Lower lobe of right lung (tissue), 2 donors: Measurements from ENCODE around the gene SMIM35. TPM values are rescaled to one million over a fixed set of nuclear protein-coding genes. Genes with fewer than 3 reads are reported as not detected.
A peak's percentile ranks its signal among the peaks of the same experiment; 100 is the strongest.

Source experiments
- ATAC-seq, 2 donors: fragments of 200-7000 bp; cut with Tn5 transposase; one replicate each; pipeline ENCODE4 v1.9.1; 2020 to 2022; ENCODE audit warnings: mild to moderate bottlenecking in 2 of 2, moderate library complexity in 2 of 2
- DNase-seq: peaks from one replicate; pipeline ENCODE4 v3.0.0-alpha.2; 2020
- H3K27ac ChIP-seq: fragments of 200-600 bp; one replicate; pipeline ENCODE4 v1.8.0; 2022
- H3K27me3 ChIP-seq: fragments of 200-600 bp; one replicate; pipeline ENCODE4 v1.8.0; 2022; ENCODE audit warnings: low read depth
- H3K36me3 ChIP-seq: fragments of 200-600 bp; one replicate; pipeline ENCODE4 v1.8.0; 2022; ENCODE audit warnings: mild to moderate bottlenecking
- H3K4me1 ChIP-seq: fragments of 200-600 bp; one replicate; pipeline ENCODE4 v1.8.0; 2022
- H3K4me3 ChIP-seq: fragments of 200-600 bp; one replicate; pipeline ENCODE4 v1.8.0; 2022; ENCODE audit warnings: mild to moderate bottlenecking
- H3K9me3 ChIP-seq: fragments of 200-600 bp; one replicate; pipeline ENCODE4 v1.8.0; 2022
- intact Hi-C: fragments of 100-400 bp; cut with DNase I; formaldehyde crosslinking; loops from one replicate; pipeline ENCODE4 v1.11.0; 2022
- total RNA-seq: library from RNA; stranded (reverse); fragmentation: NEBNext Ultra II Directional; extraction: Animal tissue kit (Norgen Biotek cat#: 25700); gene quantifications from one replicate; pipeline ENCODE4 v1.2.1, GENCODE V29; 2021
- TF ChIP-seq, protein P1 (sequence below): fragments of 200-600 bp; IDR thresholded peaks from one replicate; pipeline ENCODE4 v1.8.0; 2022; ENCODE audit warnings: antibody characterized with exemption, mild to moderate bottlenecking
- donor health status: DM: no; HTN: yes; CAD: no; lungs with severe emphysema.

SMIM35 gene
- total RNA-seq, 1 donor from 2014 or later: not detected

DNA sequence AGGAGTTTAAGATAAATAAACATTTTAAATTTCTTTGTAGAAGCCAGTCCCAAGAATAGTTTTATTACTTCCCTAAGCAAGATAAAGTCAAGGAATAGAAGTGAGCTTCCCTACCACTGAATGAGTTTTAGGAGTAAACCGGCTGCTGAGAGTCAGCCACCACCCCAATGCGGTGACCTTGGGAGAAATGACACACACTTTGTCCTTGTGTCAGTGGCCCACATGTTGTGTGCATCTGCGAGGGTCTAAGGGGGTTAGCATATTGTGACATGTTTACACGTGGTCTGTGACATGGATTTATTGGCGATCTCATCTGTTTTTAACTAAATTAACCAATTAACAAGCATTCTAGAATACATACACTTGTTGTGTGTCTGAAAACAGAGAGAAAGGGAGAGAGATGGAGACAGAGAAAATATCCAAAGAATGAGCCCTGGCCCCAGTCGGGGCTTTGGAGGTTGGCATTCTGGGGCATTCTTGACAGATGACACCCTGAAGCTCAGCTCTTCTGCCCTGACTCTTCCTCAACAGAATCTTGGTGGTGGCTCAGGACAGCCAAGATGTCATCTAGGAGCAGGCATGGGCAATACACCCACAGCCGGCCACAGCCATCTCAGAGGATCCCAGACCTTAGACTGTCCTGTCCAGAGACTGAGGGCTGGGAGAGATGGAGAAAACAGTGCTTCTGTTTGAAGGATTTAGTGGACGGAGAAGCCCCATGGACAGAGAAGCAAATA is 39.6 kb downstream of the SMIM35 start:
- DNase-seq: no peak
- TF ChIP-seq, protein P1, sequence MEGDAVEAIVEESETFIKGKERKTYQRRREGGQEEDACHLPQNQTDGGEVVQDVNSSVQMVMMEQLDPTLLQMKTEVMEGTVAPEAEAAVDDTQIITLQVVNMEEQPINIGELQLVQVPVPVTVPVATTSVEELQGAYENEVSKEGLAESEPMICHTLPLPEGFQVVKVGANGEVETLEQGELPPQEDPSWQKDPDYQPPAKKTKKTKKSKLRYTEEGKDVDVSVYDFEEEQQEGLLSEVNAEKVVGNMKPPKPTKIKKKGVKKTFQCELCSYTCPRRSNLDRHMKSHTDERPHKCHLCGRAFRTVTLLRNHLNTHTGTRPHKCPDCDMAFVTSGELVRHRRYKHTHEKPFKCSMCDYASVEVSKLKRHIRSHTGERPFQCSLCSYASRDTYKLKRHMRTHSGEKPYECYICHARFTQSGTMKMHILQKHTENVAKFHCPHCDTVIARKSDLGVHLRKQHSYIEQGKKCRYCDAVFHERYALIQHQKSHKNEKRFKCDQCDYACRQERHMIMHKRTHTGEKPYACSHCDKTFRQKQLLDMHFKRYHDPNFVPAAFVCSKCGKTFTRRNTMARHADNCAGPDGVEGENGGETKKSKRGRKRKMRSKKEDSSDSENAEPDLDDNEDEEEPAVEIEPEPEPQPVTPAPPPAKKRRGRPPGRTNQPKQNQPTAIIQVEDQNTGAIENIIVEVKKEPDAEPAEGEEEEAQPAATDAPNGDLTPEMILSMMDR: no peak
- no peaks in the 10 kb centered on the region for H3K36me3 ChIP-seq
- intact Hi-C loops: no loop called here
- no peak overlapping the region for H3K27ac ChIP-seq
- H3K4me3 ChIP-seq: no peak overlapping the region
- no peaks in the 10 kb centered on the region for H3K27me3 ChIP-seq
- no peak for ATAC-seq
- no peaks in the 10 kb centered on the region for H3K9me3 ChIP-seq
- H3K4me1 ChIP-seq: no peaks in the 10 kb centered on the region

DNA sequence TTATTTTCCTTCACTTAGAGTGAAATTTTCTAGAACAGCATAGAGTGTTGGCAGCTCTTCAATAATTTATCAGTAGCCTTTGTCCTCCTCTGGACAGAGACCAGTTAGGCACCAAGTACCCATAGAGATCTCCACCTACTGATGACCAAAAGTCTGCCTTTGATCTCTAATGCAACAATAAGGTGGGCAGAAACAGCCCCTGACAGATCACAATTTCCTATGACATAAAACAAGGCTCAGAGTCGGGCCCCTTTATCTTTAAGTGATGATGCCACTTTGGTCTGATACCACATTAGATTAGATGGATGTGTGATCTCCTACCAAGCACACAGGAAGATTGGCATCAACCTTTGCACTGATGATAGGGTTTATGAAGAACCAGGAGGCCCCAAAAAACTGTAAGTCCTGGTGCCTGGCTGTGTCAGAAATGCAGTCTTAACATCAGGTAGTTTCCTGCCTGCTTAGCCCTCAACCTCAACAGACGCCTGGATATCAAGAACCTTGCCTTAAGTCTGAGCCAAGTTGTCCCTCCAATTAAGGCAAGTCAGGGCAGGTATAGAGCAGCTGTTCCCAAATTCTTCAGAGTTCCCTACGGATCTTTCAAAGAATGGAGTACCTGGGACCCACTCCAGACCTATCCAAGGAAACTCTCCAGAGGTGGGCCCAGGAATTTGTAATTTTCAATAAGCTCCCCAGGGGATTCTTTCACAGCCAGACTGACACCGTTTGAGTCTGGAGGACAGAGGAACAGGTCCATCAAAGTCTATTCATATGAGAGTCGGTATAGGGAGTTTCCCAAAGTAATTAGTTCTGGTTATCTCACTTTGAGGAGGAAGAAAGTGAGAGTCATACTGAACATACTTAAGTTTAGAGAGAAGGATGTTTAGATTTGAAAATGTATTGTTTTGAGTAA is 40.5 kb downstream of the SMIM35 start:
- Histone ChIP-seq H3K9me3 (no peaks in the 10 kb centered on the region), H3K4me3 (no peak overlapping the region), H3K27ac (no peak overlapping the region), H3K27me3 (no peaks in the 10 kb centered on the region), H3K4me1 (no peaks in the 10 kb centered on the region), H3K36me3 (no peaks in the 10 kb centered on the region)
- ATAC-seq: peak in 1 of 2 donors; percentile 20
- intact Hi-C loops: no loop called here
- no peak for DNase-seq
- TF ChIP-seq, protein P1: no peak

DNA sequence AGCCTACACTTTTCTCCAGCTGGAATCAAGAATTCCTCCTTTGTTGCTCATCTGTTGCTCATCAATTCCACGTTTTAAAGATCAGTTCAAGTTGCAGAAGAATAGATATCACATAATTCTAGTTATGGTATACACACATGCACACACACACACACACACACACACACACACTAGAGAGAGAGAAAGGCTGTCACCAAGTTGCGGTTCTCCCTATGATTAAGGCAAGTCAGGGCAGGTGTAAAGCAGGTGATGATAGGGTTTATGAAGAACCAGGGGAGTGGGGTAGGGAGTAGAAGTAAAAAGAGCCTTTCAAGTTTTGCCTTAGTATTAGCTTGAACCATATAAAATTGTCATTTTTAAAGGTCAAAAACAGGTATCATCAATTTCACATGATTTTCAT is 41.6 kb downstream of the SMIM35 start:
- no peaks in the 10 kb centered on the region for H3K4me1 ChIP-seq
- no peak overlapping the region for H3K4me3 ChIP-seq
- H3K27ac ChIP-seq: no peak overlapping the region
- ATAC-seq: no peak
- H3K9me3 ChIP-seq: no peaks in the 10 kb centered on the region
- no peaks in the 10 kb centered on the region for H3K27me3 ChIP-seq
- intact Hi-C loops: no loop called here
- no peaks in the 10 kb centered on the region for H3K36me3 ChIP-seq
- TF ChIP-seq, protein P1: no peak
- no peak for DNase-seq

DNA sequence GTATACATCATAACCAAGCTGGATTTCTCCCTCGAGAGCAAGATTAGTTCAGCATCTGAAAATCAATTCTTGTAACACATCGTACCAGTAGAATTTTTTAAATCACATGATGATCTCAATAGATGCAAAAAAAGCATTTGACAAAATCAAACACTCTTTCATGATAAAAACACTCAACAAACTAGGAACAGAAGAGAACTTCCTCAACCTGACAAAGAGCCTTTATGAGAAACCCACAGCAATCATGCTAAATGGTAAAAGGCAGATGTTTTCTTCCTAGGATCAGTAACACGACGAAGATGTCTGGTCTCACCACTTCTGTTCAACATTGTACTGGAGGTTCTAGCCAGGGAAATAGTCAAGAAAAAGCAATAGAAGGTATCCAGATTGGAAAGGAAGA is 44.0 kb downstream of the SMIM35 start:
- no peak for DNase-seq
- ATAC-seq: no peak
- intact Hi-C loops: no loop called here
- TF ChIP-seq, protein P1: no peak
- Histone ChIP-seq H3K27ac (no peak overlapping the region), H3K9me3 (no peaks in the 10 kb centered on the region), H3K36me3 (no peaks in the 10 kb centered on the region), H3K4me1 (no peaks in the 10 kb centered on the region), H3K27me3 (peaks cover 7% of the 10 kb centered on the region), H3K4me3 (no peak overlapping the region)

DNA sequence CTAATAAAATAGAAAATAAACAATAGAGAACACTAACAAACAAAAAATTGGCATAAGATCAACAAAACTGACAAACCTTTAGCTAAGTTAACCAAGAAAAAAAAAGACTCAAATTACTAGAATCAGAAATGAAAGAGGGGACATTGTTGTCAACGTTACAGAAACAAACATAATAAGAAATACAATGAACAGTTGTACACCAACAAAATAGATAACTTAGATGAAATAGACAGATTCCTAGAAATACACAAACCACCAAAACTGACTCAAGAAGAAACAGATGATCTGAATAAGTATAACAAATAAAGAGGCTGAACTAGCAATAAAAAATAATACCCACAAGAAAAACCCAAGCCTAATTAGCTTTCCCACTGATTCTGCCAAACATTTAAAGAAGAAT is 44.6 kb downstream of the SMIM35 start:
- intact Hi-C loops: no loop called here
- no peak for DNase-seq

More for the DNA sequence above, 44.6 kb downstream of the SMIM35 start:
- Histone ChIP-seq H3K9me3 (no peaks in the 10 kb centered on the region), H3K4me3 (no peak overlapping the region), H3K27ac (no peak overlapping the region), H3K36me3 (no peaks in the 10 kb centered on the region), H3K27me3 (peaks cover 7% of the 10 kb centered on the region), H3K4me1 (no peaks in the 10 kb centered on the region)
- TF ChIP-seq, protein P1: no peak
- no peak for ATAC-seq
